HG02840 (cell line): ENCODE results near the gene C1QTNF8.

Source experiments
- ATAC-seq: cut with Tn5 transposase; IDR thresholded peaks from one replicate; pipeline ENCODE4 v1.9.1; 2021; ENCODE audit warnings: mild to moderate bottlenecking, moderate library complexity, moderate number of reproducible peaks; ENCODE audit not compliant: unreplicated experiment, low FRiP score

The C1QTNF8 gene

DNA sequence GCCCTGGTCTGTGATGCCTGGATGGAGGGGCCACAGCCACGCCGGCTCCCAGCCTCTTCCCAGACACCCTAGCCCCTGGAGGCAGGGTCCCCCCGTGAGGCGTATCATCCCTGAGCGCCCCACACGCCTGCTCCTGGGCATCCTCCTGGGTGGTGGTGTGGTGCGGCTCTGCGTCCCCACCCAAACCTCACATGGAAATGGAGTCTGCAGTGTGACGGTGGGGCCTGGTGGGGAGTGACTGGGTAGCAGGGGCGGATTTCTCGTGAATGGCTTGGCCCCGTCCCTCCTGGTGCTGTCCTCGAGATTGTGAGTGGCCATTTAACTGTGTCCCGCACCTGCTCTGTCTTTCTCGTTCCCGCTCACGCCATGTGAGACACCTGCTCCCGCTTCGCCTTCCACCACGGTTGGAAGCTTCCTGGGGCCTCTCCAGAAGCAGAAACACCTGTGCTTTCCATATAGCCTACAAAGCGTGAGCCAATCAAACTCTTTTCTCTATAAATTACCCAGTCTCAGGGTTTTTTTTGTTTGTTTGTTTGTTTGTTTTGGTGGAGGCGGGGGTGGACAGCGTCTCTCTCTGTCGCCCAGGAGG, 29.4 kb downstream of the C1QTNF8 start:
- ATAC-seq = no peak

DNA sequence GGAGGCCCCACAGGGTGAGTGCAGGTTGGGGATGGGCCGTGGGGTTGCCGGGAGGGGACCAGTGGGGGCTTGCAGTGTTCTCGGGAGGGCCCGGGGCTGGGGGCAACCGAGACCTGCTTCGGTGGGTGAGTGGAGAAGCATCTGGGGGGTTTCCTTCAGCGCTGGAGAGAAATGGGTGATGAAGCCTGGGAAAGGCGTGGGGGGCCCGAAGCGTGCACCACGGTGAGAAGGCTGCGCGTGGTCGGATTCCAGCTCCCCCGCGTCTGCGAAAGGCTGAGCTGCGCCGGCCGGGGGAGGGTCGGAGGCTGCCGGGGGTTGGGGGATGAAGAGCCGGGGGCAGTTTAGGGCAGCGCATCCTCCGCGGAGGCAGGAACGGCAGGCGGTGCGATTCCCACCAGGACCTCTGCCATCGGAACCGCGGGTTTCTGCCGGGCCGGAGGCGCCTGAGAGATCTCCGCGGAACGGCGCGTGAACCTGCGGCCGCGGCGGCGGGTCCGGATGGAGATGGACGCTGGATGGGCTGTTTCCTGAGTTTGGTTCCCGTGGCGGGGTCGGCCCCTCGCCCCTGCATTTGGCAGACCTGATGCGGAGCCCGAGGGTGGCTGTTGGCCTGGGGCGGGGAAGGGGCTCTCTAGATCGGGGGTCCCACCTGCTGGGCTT, 30.4 kb downstream of the C1QTNF8 start:
- no peak for ATAC-seq

DNA sequence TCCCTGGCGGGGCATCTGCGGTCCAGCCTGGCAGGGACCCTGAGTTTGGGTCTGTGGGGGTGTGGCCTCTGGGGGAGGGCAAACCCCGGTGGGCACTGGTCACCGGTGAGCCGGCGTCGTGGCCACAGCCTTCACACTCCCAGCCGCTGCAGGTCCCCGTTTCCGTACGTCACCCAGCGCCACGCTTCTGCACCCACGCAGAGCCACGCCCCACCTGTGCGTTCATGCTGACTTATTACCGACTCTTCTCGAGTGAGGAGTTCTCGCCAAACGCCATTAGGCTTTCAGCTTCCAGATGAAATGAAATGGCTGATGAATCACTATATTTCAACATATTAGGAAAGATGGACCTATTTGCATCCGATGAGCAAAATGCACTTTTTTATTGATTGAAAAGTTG, 32.3 kb downstream of the C1QTNF8 start:
- ATAC-seq = no peak

DNA sequence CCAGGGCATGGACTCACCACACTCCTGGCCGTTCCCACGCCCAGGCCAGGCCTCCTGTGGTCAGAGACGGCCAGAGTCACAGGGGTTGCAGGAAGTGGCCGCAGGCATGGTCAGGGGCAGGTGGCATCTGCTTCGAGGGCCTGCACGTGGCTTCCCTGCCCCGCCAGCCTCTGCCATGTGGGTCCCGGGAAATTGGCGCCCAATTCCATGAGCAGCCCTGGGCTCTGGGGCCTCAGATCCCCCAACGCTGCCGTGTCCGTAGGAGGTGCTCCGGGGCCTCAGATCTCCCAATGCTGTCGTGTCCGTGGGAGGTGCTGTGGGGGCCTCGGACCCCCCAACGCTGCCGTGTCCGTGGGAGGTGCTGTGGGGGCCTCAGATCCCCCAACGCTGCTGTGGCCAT, 33.1 kb downstream of the C1QTNF8 start:
- no peak for ATAC-seq

DNA sequence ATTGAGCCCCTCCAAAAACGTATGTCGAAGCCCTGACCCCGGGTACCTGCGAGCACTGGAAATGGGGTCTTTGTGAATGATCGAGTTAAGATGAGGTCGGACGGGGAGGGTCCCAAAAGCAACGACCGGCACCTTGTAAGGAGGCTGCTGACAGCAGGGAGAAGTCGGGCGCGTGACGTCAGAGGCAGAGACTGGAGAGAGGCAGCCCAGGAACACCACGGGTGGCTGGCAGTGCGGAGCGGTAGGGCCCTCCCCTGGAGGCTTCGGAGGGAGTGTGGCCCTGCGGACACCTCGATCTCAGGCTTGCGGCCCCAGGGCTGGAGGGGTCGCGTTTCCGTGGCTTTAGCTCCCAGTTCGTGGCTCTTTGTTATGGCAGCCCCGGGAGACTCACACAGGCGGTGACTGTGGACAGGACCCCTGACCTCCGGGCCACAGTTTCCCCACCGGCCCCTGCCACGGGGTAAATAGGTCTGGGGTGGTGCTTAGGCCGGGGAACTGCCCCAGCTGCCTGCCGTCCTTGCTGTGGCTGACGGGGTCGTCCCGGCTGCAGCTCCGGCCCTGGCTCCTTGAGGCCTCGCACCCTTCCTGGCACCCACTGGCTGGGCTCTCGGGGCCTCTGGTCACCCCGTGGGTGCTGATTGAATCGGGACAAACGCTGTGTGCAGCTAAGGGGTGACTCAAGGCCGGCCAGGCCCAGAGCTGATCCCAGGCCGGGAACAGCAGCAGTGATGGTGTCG, 34.1 kb downstream of the C1QTNF8 start:
- no peak for ATAC-seq

DNA sequence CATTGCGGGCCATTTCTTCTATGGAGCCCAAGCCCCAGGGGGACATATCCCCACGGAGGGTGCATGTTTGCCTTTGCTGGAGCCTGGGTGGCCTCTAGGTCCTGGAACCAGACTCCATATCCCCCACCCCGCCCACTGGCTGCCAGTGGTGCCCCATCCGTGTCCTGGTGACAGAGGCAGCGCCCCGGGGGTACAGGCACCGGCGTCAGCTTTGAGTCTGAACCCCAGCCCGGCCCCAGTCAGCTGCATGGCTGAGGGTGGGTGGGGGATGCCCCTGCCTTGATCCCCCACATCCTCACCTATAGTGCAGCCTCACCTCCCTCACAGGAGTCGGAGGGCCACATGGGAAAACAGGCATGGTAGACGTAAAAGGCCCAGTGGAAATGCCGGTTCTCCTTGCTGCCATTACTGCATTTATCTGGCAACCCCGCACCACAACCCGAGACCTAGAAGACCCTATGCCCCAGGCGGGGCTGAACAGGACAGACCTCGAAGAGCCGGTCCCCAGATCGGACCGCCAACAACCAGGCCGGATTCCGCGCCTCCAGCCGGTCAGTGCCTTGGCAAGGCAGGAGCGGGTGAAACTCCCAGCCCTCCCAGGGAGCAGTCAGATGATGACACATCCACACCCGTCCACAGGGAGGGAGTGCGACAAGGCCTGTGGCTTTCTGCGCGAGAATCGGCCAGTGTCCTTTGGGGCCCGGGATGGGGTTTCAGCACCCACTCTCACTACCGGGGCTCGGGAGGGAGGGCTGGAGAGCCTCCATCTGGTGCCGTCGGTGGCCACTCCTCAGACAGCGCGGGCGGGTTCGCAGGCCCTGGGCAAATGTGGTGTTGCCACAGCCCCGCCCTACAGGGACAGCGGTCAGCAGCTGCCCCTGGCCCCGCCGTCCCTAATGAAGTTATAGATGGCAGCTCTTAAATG, 35.4 kb downstream of the C1QTNF8 start:
- ATAC-seq = no peak

DNA sequence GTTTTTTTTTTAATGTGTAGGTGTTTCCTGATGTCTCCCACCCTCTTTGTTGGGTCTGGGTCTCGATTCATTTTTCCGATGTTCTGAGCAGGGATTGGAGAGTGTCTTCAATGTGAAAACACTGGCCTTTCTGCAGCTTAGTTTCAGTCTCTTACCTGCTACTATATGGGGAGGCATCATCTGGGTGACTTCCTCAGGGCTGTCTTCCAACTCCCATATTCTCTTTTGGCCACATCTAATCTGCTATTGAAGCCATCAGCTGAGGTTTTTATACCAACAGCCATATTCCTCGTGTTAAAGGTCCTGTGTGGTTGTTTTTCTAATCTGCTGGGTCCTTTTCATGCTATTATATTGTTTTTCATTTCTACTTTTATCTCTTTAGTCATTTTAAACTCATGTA, 36.7 kb downstream of the C1QTNF8 start:
- ATAC-seq = no peak

DNA sequence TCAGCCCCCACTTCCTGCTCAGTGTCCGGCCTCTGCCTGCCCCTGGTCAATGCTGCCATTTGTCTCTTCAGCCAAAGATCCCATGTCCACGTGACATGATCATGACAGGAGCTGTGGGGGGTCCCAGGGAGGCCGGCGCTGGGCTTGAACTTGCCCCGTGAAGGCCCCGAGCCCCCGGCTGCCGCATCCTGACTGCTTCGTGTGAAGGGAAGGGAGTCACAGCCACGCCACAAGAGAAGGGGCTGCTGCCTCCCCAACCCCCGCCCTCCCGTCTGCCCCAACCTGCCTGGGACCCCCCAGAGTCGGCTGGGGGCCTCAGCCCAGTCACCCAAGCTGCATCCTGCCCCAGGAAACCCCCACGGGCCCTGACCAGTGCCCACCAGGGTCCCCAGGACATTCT, 37.8 kb downstream of the C1QTNF8 start:
- no peak for ATAC-seq

DNA sequence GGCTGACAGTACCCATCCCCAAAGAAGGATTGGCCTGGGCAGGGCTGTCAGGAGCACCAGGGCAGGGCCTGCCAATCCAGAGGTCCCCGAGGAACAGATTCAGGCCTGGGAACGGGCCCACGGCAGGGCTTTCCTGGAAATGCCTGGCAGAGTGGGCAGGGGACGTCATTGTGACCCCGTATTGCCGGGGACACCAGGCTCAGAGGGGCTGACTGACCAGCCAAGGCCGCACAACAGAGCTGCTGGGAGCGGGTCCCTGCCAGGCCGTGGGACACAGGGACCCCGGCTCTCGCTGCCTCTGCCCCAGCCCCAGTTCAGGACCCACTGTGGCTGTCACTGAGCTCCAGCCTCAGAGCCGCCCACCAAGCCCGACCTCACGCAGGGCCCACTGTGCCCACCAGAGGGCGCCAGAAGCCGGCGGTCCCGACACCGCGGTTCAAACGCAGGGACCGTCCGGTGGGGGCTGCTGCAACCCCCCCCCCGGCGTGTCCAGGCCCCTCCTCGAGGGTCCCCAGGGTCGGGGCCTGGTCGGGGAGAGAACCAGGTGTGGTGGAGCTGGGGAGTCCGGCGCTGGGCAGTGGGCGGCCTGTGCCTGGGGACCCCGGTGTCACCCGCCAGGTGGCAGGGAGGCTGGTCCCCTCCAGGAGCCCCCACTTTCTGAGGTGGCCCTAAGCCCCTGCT, 38.7 kb downstream of the C1QTNF8 start:
- ATAC-seq = no peak

DNA sequence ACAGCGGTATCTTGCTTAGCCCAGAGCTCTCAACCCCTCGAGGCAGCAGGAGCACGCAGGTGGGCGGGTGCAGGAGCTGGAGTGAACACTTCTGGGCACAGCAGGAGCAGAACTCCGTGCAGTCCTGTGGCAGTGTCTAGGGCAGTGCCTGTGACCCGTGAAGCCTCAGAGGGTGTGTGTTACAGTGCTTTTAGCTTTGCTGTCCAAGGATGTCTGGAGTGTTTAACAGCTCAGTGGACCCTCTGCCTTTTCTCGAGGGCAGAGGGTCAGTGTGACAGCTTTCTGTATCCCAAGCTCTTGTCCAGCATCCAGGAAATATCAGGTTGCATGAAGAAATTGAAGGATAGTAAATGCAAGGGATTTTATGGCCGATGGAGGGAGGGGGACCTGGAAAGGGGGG, 39.8 kb downstream of the C1QTNF8 start:
- no peak for ATAC-seq

DNA sequence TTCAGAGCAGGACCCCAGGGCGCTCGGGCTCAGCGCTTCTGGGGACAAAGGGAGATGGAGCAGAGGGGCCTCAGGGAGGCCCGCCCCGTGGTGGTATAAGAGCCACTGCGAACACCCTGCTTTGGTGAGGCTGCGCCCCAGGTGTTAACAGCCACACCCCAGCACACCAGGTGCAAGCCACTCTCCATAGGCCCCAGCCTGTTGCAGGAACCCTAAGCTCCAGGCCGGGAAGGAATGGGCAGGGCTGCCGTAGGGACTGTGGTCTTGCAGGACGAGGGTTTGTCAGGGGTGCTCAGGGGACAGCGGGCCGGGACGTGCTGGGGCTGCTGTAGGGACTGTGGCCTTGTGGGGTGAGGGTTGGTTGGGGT, 40.5 kb downstream of the C1QTNF8 start:
- no peak for ATAC-seq

DNA sequence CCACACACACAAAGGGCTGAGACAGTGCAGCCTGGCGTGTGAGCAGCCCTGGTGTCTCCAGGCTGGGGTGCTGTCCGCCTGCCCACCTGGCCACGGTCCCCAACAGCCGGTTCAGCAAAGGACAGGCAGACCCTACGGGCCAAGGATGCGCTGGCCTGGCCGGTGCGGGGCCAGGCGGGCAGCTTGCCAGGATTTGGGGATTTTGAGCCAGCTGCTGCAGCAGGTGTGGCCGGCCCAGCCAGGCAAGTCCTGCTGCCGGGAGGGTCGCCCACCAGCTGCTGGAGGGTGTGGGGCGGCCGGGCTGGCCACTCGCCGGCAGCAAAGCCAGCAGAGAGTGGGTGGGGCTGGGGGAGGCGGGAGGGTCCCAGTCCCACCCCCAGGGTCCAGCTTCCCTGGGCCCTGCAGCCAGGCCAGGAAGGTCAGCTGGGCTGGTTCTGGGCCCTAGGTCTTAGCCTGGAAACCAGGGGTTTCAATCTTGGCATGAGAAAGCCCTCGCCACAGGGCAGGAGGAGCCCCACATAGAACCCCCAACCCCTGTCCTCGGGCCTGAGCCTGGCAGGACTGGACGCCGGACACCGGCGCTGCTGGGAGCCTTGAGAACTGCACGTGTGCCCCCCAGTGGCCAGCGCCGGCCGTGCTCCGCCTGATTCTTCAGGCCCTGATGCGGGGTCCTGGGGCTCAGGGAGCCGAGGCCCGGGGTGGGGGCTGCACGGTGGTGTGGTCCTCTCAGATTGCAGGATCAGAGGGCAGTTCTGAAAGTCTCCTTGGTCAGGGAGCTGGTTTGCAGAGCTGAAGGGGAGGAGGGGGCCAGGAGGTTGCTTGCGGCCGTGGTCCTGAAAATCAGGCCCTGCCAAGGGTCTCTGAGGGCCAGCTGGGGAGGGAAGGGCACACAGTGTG, 41.1 kb downstream of the C1QTNF8 start:
- ATAC-seq = no peak

DNA sequence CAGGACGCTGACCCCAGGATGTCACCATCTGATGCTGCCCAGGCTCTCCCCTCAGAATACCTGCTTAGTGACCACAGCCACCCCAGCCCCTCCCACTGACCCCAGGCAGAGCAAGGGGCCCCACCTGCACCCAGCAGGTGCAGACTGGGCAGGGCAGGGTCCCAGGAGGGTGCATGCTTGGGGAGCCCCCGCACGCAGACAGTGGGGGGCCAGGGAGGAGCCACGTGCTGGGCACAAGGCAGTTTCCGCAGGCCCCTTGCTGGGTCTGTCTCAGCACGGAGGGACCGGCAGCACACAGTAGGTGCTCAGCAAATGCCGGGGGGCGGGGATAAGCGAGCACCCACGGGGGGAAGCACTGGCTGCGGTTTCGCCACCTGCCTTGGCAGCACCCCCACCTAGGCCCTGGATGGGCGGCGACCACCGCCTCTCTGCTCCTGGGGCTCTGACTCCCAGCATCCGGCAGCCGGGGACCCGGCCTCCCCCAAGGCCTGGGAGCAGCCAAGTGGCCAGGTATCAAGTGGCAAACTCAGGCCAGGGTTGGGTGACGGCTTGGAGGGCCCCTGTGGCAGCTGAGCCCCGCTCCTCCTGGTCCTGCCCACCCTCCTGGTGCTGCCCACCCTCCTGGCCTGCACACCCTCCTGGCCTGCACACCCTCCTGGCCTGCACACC, 42.2 kb downstream of the C1QTNF8 start:
- no peak for ATAC-seq

DNA sequence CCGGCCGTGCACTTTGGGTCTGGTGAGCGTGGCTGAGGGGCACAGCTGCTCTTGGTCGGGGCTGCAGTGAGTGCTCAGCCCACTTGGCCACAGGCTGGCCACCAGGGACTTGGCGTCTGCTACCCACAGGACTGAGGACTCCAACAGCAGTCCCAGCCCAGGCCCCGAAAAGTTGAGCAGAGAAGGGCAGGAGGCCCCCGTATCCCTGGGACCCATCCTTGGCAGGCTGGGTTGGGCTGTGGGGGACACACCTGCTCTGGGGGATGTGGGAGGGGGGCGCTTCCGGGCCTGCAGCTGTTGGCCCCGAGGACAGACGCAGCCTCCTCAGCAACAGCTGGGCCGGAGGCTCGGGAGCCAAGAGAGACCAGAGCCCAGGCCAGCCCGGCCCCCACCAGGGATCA, 42.9 kb downstream of the C1QTNF8 start:
- no peak for ATAC-seq

DNA sequence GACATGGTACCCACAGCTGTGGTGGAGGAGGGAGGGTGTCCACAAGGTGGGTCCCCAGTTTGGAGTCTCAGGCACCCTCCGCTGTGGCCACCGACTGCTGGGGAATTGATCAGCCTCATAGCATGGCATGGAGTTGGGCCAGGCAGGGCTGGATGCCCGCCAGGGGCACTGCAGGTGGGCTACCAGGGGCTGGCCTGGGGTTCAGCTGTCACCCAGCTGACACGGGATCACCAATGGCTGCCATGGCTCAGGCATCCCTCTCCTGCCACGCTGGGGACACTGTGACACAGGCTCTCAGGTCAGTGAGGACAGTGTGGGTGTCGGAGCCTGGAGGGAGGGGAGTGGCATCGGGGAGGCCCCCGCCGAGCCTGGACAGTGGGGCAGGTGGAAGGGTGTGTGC, 43.3 kb downstream of the C1QTNF8 start:
- ATAC-seq = no peak

DNA sequence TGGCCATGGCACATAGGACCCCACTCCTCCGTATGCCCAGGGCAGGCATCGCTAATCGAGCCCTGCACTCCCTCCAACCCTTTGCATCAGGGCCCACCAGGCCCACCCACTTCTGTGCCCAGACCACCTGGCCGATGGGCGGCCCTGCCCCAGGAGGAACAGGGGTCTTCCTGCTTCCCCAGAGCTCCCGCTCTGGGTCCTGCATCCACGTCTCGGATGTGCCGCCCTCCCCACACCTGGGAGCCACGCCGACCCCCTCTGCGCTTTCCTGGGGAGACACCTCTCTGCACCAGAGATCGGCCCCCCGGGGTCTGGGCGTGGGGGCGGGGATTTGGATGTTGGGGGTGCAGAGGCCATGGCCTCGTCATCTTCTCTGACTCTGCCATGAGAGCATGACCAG, 44.6 kb downstream of the C1QTNF8 start:
- no peak for ATAC-seq

DNA sequence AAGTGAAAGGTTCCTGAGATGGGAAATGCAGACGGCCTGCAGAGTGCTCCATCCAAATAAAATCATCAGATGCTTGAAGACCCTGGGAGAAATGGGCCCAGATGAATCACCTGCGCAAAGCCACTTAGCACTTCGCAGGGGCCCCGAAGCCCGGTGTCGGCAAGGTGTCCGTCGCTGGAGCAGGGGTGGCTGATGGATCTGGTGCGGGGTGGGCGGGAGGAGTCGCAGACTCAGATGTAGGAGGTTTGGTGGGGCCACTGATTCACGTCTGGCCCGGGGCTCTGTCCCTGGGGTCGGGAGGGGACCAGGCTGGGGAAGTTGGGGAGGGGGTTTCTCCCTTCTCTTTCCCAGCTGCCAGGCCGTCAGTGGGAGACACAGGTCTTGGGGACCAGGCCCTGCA, 45.1 kb downstream of the C1QTNF8 start:
- no peak for ATAC-seq

DNA sequence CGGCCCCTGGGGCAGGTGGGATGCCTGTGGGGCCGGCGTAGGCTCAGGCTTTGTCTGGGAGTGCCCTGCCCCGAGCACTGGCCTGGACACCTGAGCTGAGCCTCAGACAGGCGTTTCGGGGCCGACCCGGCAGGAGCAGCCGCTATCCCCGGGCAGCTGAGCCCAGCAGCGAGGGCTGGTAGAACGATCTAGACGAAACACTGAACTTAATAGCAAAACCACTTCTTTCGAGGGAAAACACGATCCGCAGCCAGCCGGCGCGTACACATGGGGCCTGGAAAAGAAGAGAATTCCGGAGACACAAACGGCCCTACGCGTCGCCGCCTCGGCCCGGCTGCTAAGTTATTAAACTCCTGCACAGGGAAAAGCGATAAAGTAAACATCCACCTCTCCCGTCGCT, 45.5 kb downstream of the C1QTNF8 start:
- no peak for ATAC-seq

DNA sequence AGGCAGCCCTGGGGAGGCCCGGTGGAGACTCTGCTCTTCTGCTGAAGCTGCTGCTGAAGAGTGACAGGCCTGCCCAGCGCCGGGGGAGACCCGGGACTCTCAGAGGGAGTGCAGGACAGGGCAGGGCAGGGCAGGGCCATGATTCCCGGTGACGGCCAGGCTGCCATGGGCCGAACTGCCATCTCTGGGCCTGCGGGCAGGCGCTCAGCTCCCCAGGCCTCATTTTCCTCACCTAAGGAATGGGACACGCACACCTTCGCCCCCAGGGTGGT, 46.1 kb downstream of the C1QTNF8 start:
- ATAC-seq = no peak
